Measurements from ENCODE around the gene CEACAM6.
"Not testable (repeated sequence)": the region's sequence is repeated elsewhere in the genome, so short reads cannot be mapped to it uniquely, and the experiment has no call there.

The CEACAM6 gene

GRCh38 chr19:41745756-41746155, 9.6 kb upstream of the CEACAM6 start:
- no peak for DNase-seq (ENCODE audit: low read depth)
- no peak overlapping the region for H3K4me3 ChIP-seq (ENCODE audit: low read depth, low read length)

- H3K4me3 ChIP-seq (ENCODE audit: low read depth, low read length): no peak overlapping the region
- DNase-seq (ENCODE audit: low read depth): peak; percentile 2
Measured at GRCh38 chr19:41746593-41747227, 8.6 kb upstream of the CEACAM6 start.

- H3K4me3 ChIP-seq (ENCODE audit: low read depth, low read length): no peak overlapping the region
- DNase-seq (ENCODE audit: low read depth): no peak
Measured at GRCh38 chr19:41748012-41748411, 7.3 kb upstream of the CEACAM6 start.

- H3K4me3 ChIP-seq (ENCODE audit: low read depth, low read length); DNase-seq (ENCODE audit: low read depth): not testable (repeated sequence)
Measured at GRCh38 chr19:41750248-41751134, 4.8 kb upstream of the CEACAM6 start.

GRCh38 chr19:41753159-41753558, 2.2 kb upstream of the CEACAM6 start:
- no peak for DNase-seq (ENCODE audit: low read depth)
- no peak overlapping the region for H3K4me3 ChIP-seq (ENCODE audit: low read depth, low read length)

GRCh38 chr19:41753936-41754529, 1.3 kb upstream of the CEACAM6 start:
- no peak for DNase-seq (ENCODE audit: low read depth)
- no peak overlapping the region for H3K4me3 ChIP-seq (ENCODE audit: low read depth, low read length)

- no peak overlapping the region for H3K4me3 ChIP-seq (ENCODE audit: low read depth, low read length)
- no peak for DNase-seq (ENCODE audit: low read depth)
Measured at GRCh38 chr19:41758846-41759245, 3.5 kb downstream of the CEACAM6 start.

- no peak overlapping the region for H3K4me3 ChIP-seq (ENCODE audit: low read depth, low read length)
- DNase-seq (ENCODE audit: low read depth): no peak
Measured at GRCh38 chr19:41767115-41767514, 11.8 kb downstream of the CEACAM6 start.

- not testable (repeated sequence) for H3K4me3 ChIP-seq (ENCODE audit: low read depth, low read length); DNase-seq (ENCODE audit: low read depth)
Measured at GRCh38 chr19:41768105-41768504, 12.8 kb downstream of the CEACAM6 start.

GRCh38 chr19:41769608-41770007, 14.3 kb downstream of the CEACAM6 start:
- no peak for DNase-seq (ENCODE audit: low read depth)
- no peak overlapping the region for H3K4me3 ChIP-seq (ENCODE audit: low read depth, low read length)

- no peak overlapping the region for H3K4me3 ChIP-seq (ENCODE audit: low read depth, low read length)
- DNase-seq (ENCODE audit: low read depth): no peak
Measured at GRCh38 chr19:41771410-41771809, 16.1 kb downstream of the CEACAM6 start.

GRCh38 chr19:41774515-41774980, 19.2 kb downstream of the CEACAM6 start:
- DNase-seq (ENCODE audit: low read depth): no peak
- no peak overlapping the region for H3K4me3 ChIP-seq (ENCODE audit: low read depth, low read length)

GRCh38 chr19:41776700-41777099, 21.4 kb downstream of the CEACAM6 start:
- no peak for DNase-seq (ENCODE audit: low read depth)
- H3K4me3 ChIP-seq (ENCODE audit: low read depth, low read length): no peak overlapping the region

- no peak for DNase-seq (ENCODE audit: low read depth)
- H3K4me3 ChIP-seq (ENCODE audit: low read depth, low read length): no peak overlapping the region
Measured at GRCh38 chr19:41783612-41784011, 28.3 kb downstream of the CEACAM6 start.

- DNase-seq (ENCODE audit: low read depth): no peak
- no peak overlapping the region for H3K4me3 ChIP-seq (ENCODE audit: low read depth, low read length)
Measured at GRCh38 chr19:41784312-41784711, 29.0 kb downstream of the CEACAM6 start.

GRCh38 chr19:41784743-41785142, 29.4 kb downstream of the CEACAM6 start:
- no peak overlapping the region for H3K4me3 ChIP-seq (ENCODE audit: low read depth, low read length)
- DNase-seq (ENCODE audit: low read depth): no peak

- H3K4me3 ChIP-seq (ENCODE audit: low read depth, low read length): no peak overlapping the region
- peak; percentile 18 for DNase-seq (ENCODE audit: low read depth)
Measured at GRCh38 chr19:41785653-41786052, 30.3 kb downstream of the CEACAM6 start.

- no peak overlapping the region for H3K4me3 ChIP-seq (ENCODE audit: low read depth, low read length)
- DNase-seq (ENCODE audit: low read depth): no peak
Measured at GRCh38 chr19:41787055-41787454, 31.7 kb downstream of the CEACAM6 start.

GRCh38 chr19:41788518-41788917, 33.2 kb downstream of the CEACAM6 start:
- H3K4me3 ChIP-seq (ENCODE audit: low read depth, low read length); DNase-seq (ENCODE audit: low read depth): not testable (repeated sequence)

- not testable (repeated sequence) for DNase-seq (ENCODE audit: low read depth); H3K4me3 ChIP-seq (ENCODE audit: low read depth, low read length)
Measured at GRCh38 chr19:41789053-41789452, 33.7 kb downstream of the CEACAM6 start.
